IMR-90 (cell line): Measurements from ENCODE around the gene CTNS. TPM values are rescaled to one million over a fixed set of nuclear protein-coding genes. Genes with fewer than 3 reads are reported as not detected.

Experiments
- ATAC-seq: fragments of 200-7000 bp; cut with Tn5 transposase; 2 replicates; pipeline ENCODE4 v1.9.1; 2020; ENCODE audit warnings: low read depth, mild to moderate bottlenecking, moderate library complexity
- BruUV-seq: library from RNA; stranded (reverse); fragments of 400-500 nt; replicated peaks from 2 replicates; lab custom pipeline; 2021; lab: Mats Ljungman, UMichigan
- CTCF ChIA-PET: fragments of 300-600 bp; formaldehyde crosslinking; extraction: SDS; loops from one replicate; lab custom pipeline; 2021; ENCODE audit warnings: antibody characterized with exemption; lab: Yijun Ruan, JAX
- POLR2A ChIA-PET: fragments of 300-600 bp; sonication (Branson Sonifier 250); formaldehyde crosslinking; loops from one replicate; lab custom pipeline; 2022; ENCODE audit warnings: antibody characterized with exemption; ENCODE audit not compliant: unreplicated experiment; lab: Charles Lee
- DNase-seq: peaks from one replicate; pipeline ENCODE4 v3.0.0; 2013
- H2AFZ ChIP-seq: replicated peaks from 2 replicates; pipeline ENCODE3; 2013; ENCODE audit warnings: low read length, mild to moderate bottlenecking; ENCODE audit not compliant: poor library complexity
- H2AK5ac ChIP-seq: 2 replicates; pipeline ENCODE4 v1.6.1; 2013; ENCODE audit warnings: low read depth, low read length, inconsistent platforms
- H2AK9ac ChIP-seq: replicated peaks from 2 replicates; pipeline ENCODE3; 2013; ENCODE audit warnings: mild to moderate bottlenecking, low read depth, low read length, moderate library complexity; ENCODE audit not compliant: poor library complexity
- H2BK120ac ChIP-seq: 2 replicates; pipeline ENCODE4 v1.6.1; 2013; ENCODE audit warnings: low read depth, low read length, inconsistent platforms
- H2BK15ac ChIP-seq: 3 replicates; pipeline ENCODE4 v1.6.1; 2013; ENCODE audit warnings: low read depth, low read length, inconsistent platforms
- H2BK20ac ChIP-seq: 2 replicates; pipeline ENCODE4 v1.6.1; 2013; ENCODE audit warnings: low read depth, mild to moderate bottlenecking, inconsistent platforms, low read length, moderate library complexity
- H2BK5ac ChIP-seq: 2 replicates; pipeline ENCODE4 v1.6.1; 2013; ENCODE audit warnings: mild to moderate bottlenecking, low read depth, low read length, inconsistent platforms; ENCODE audit not compliant: poor library complexity, severe bottlenecking
- H3K14ac ChIP-seq: replicated peaks from 2 replicates; pipeline ENCODE4 v1.6.1; 2013; ENCODE audit warnings: low read depth, low read length, inconsistent platforms
- H3K18ac ChIP-seq: 2 replicates; pipeline ENCODE4 v1.6.1; 2013; ENCODE audit warnings: low read depth, low read length, control low read depth
- H3K23ac ChIP-seq: 2 replicates; pipeline ENCODE4 v1.6.1; 2013; ENCODE audit warnings: low read depth, low read length, inconsistent platforms
- H3K27ac ChIP-seq: 2 replicates; pipeline ENCODE4 v1.5.1; 2013; ENCODE audit warnings: mild to moderate bottlenecking, control low read depth, low read length; ENCODE audit not compliant: insufficient read depth
- H3K27me3 ChIP-seq: 2 replicates; pipeline ENCODE4 v1.6.1; 2013; ENCODE audit warnings: low read length; ENCODE audit not compliant: control insufficient read depth, insufficient read depth
- H3K36me3 ChIP-seq: 2 replicates; pipeline ENCODE4 v1.6.1; 2013; ENCODE audit warnings: low read length, mixed read lengths; ENCODE audit not compliant: control insufficient read depth, insufficient read depth
- H3K4ac ChIP-seq: 2 replicates; pipeline ENCODE4 v1.6.1; 2013; ENCODE audit warnings: low read depth, low read length, inconsistent platforms
- H3K4me1 ChIP-seq: 2 replicates; pipeline ENCODE4 v1.6.1; 2013; ENCODE audit warnings: low read length, mixed read lengths; ENCODE audit not compliant: control insufficient read depth, insufficient read depth
- H3K4me2 ChIP-seq: 2 replicates; pipeline ENCODE4 v1.6.1; 2013; ENCODE audit warnings: low read depth, mild to moderate bottlenecking, control low read depth, low read length, moderate library complexity
- H3K4me3 ChIP-seq: 2 replicates; pipeline ENCODE4 v1.5.1; 2013; ENCODE audit warnings: low read depth, mild to moderate bottlenecking, control low read depth, low read length, moderate library complexity; ENCODE audit not compliant: insufficient read depth
- H3K56ac ChIP-seq: 2 replicates; pipeline ENCODE4 v1.6.1; 2013; ENCODE audit warnings: low read length, inconsistent platforms; ENCODE audit not compliant: insufficient read depth; ENCODE audit errors: extremely low read depth
- H3K79me1 ChIP-seq, 2 experiments: 2 replicates each; pipeline ENCODE4 v1.6.1; 2013; ENCODE audit warnings: low read length in 2 of 2, inconsistent platforms in 1 of 2, low read depth in 1 of 2
- H3K9ac ChIP-seq: 2 replicates; pipeline ENCODE4 v1.6.1; 2013; ENCODE audit warnings: low read depth, low read length, control low read depth
- H3K9me1 ChIP-seq: 2 replicates; pipeline ENCODE4 v1.6.1; 2013; ENCODE audit warnings: low read length, inconsistent platforms; ENCODE audit not compliant: insufficient read depth
- H3K9me3 ChIP-seq: 2 replicates; pipeline ENCODE4 v1.6.1; 2013; ENCODE audit warnings: low read length; ENCODE audit not compliant: control insufficient read depth, insufficient read depth
- H4K20me1 ChIP-seq: 2 replicates; pipeline ENCODE4 v1.6.1; 2013; ENCODE audit warnings: low read length, inconsistent platforms; ENCODE audit not compliant: insufficient read depth
- H4K5ac ChIP-seq: 2 replicates; pipeline ENCODE4 v1.6.1; 2013; ENCODE audit warnings: mild to moderate bottlenecking, low read depth, low read length, control low read depth
- H4K8ac ChIP-seq, 2 experiments: 2 replicates each; pipeline ENCODE4 v1.6.1; 2013; ENCODE audit warnings: low read depth in 2 of 2, low read length in 2 of 2, control low read depth in 1 of 2, inconsistent platforms in 1 of 2
- H4K91ac ChIP-seq: 2 replicates; pipeline ENCODE4 v1.6.1; 2013; ENCODE audit warnings: low read depth, low read length, inconsistent platforms; ENCODE audit not compliant: insufficient read depth
- BHLHE40 ChIP-seq: fragments of 150-350 bp; IDR thresholded peaks from 2 replicates; pipeline ENCODE4 v1.6.1; 2016; ENCODE audit warnings: mild to moderate bottlenecking, low read depth, low read length
- CEBPB ChIP-seq: IDR thresholded peaks from 2 replicates; pipeline ENCODE4 v1.6.1; 2012; ENCODE audit warnings: low read depth, low read length, improper control_type of control experiment
- CHD1 ChIP-seq: IDR thresholded peaks from 2 replicates; pipeline ENCODE4 v1.6.1; 2012; ENCODE audit warnings: low read depth, low read length, improper control_type of control experiment
- CTCF ChIP-seq: conservative IDR thresholded peaks from 2 replicates; pipeline ENCODE4 v1.5.1; 2012; ENCODE audit warnings: mild to moderate bottlenecking, low read depth, low read length, improper control_type of control experiment
- FOS ChIP-seq: fragments of 150-350 bp; IDR thresholded peaks from 2 replicates; pipeline ENCODE4 v1.6.1; 2016; ENCODE audit warnings: low read depth, low read length
- MXI1 ChIP-seq: IDR thresholded peaks from 2 replicates; pipeline ENCODE4 v1.6.1; 2012; ENCODE audit warnings: low read depth, mild to moderate bottlenecking, low read length, moderate library complexity, borderline replicate concordance
- NFE2L2 ChIP-seq: fragments of 150-350 bp; IDR thresholded peaks from 2 replicates; pipeline ENCODE4 v1.6.1; 2016; ENCODE audit warnings: low read depth, mild to moderate bottlenecking, low read length
- RFX5 ChIP-seq: IDR thresholded peaks from 2 replicates; pipeline ENCODE4 v1.8.0; 2012; ENCODE audit warnings: low read depth, mild to moderate bottlenecking, low read length, moderate library complexity
- WGBS, 2 experiments: methylation state at CpG; one replicate each; pipeline versions ENCODE4 v1.1.5 to v1.1.7; 2013; ENCODE audit warnings: missing lambda C conversion rate in 2 of 2; ENCODE audit not compliant: insufficient read length in 1 of 2; ENCODE audit errors: extremely low coverage in 2 of 2; 5-methylcytosine and 5-hydroxymethylcytosine counted together
- dilution Hi-C: fragments of 300-500 bp; cut with HindIII; formaldehyde crosslinking; loops from one replicate; pipeline ENCODE4 v1.14.3; 2018; ENCODE audit warnings: low sequenced_read_pairs; ENCODE audit not compliant: unreplicated experiment
- in situ Hi-C: fragments of 300-500 bp; cut with MboI; formaldehyde crosslinking; loops from 3 replicates; pipeline ENCODE4 v1.14.3; 2019; ENCODE audit warnings: low sequenced_read_pairs, inconsistent platforms, mixed read lengths
- intact Hi-C: fragments of 100-400 bp; cut with micrococcal nuclease; formaldehyde crosslinking; loops from 2 replicates; pipeline ENCODE4 v1.10.0; 2022
- polyA plus RNA-seq, 3 experiments: library from polyadenylated mRNA; depleted of rRNA; stranded (reverse); fragments of >200 nt; gene quantifications; 2 replicates each; pipeline ENCODE4 v1.2.3, GENCODE V29; 2012; ENCODE audit warnings: low replicate concordance in 1 of 3
- total RNA-seq: library from RNA; depleted of rRNA; stranded (reverse); fragments of >200 nt; gene quantifications from 2 replicates; pipeline ENCODE4 v1.2.3, GENCODE V29; 2012
- TF ChIP-seq, protein P1 (sequence below): fragments of 150-350 bp; IDR thresholded peaks from 2 replicates; pipeline ENCODE4 v1.6.1; 2016; ENCODE audit warnings: low read depth, mild to moderate bottlenecking, low read length, moderate library complexity, borderline replicate concordance
- TF ChIP-seq, protein P2 (sequence below): fragments of 150-350 bp; IDR thresholded peaks from 2 replicates; pipeline ENCODE4 v1.6.1; 2017; ENCODE audit warnings: mild to moderate bottlenecking, antibody characterized with exemption, low read length, low read depth

Gene CTNS
- total and polyA plus RNA-seq, 2 of the 4 experiments (the other 2 are of a cell fraction), result 4.7 to 5.3 TPM

DNA sequence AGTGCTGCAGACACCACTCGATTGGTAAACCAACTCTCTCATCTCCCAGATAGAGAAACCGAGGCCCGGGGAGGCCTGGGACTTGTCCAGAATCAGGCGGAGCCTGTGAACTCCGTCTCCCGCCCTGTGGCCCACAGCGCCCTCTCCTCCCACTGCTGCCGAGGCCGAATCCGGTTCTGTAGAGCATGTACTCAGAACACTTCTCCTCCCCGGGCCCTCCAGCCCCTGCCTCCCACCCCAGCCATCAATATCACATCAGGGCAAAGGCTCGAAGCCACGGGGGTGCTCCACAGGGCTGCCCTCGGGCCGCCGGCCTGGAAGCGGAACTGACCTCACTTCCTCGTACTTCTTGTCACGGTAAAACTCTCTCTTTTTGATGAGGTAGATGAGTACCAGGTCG is 45.0 kb downstream of the CTNS start:
- Histone ChIP-seq H3K4me2 (no peak overlapping the region), H2AK9ac (no peak overlapping the region), H3K23ac (no peak overlapping the region), H3K27ac (no peak overlapping the region), H3K79me1 (no peaks in the 10 kb centered on the region), H3K4me3 (no peak overlapping the region), H2BK15ac (no peak overlapping the region), H2AFZ (no peak overlapping the region), H3K27me3 (peaks cover 11% of the 10 kb centered on the region), H3K9me1 (no peaks in the 10 kb centered on the region), H2BK120ac (no peak overlapping the region), H2BK20ac (no peak overlapping the region), H4K5ac (no peak overlapping the region), H3K14ac (no peak overlapping the region), H3K4me1 (no peaks in the 10 kb centered on the region), H2BK5ac (no peak overlapping the region), H4K91ac (no peak overlapping the region), H3K9me3 (no peaks in the 10 kb centered on the region), H3K9ac (no peak overlapping the region), H3K36me3 (no peaks in the 10 kb centered on the region), H4K20me1 (no peaks in the 10 kb centered on the region), H4K8ac (no peak overlapping the region), H3K56ac (no peak overlapping the region), H3K4ac (no peak overlapping the region), H3K18ac (no peak overlapping the region), H2AK5ac (no peak overlapping the region)
- no TSS peak for BruUV-seq
- CTCF ChIA-PET, result no interaction called here
- no peak for DNase-seq
- TF ChIP-seq, protein P1, sequence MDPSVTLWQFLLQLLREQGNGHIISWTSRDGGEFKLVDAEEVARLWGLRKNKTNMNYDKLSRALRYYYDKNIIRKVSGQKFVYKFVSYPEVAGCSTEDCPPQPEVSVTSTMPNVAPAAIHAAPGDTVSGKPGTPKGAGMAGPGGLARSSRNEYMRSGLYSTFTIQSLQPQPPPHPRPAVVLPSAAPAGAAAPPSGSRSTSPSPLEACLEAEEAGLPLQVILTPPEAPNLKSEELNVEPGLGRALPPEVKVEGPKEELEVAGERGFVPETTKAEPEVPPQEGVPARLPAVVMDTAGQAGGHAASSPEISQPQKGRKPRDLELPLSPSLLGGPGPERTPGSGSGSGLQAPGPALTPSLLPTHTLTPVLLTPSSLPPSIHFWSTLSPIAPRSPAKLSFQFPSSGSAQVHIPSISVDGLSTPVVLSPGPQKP, result no peak
- no peak for TF ChIP-seq NFE2L2
- no peak for TF ChIP-seq MXI1
- no peak for TF ChIP-seq CHD1
- TF ChIP-seq FOS, result no peak
- TF ChIP-seq CEBPB, result no peak
- TF ChIP-seq CTCF, result no peak
- no peak for TF ChIP-seq BHLHE40
- TF ChIP-seq, protein P2, sequence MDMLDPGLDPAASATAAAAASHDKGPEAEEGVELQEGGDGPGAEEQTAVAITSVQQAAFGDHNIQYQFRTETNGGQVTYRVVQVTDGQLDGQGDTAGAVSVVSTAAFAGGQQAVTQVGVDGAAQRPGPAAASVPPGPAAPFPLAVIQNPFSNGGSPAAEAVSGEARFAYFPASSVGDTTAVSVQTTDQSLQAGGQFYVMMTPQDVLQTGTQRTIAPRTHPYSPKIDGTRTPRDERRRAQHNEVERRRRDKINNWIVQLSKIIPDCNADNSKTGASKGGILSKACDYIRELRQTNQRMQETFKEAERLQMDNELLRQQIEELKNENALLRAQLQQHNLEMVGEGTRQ, result no peak
- TF ChIP-seq RFX5, result no peak
- dilution Hi-C loops (no loop called here), in situ Hi-C loops (no loop called here), intact Hi-C loops (loop anchor here (5.0 kb wide), 1 partner anchor 41 kb away; the partner anchor contains the start of gene HASPIN)
- POLR2A ChIA-PET, result no interaction called here
- WGBS, 2 experiments, result 55% methylated on average over 3 of the region's 20 CpGs; no CpG with 5 or more reads in 1 of the 2 experiments
- ATAC-seq, result no peak
